Prostate gland (tissue), 2 donors: Measurements from ENCODE around the gene FCN3. TPM values are rescaled to one million over a fixed set of nuclear protein-coding genes. Genes with fewer than 3 reads are reported as not detected.

Experiments used
- DNase-seq: peaks from one replicate; pipeline ENCODE4 v3.0.0-alpha.2; 2019; ENCODE audit warnings: low spot score
- H3K27ac ChIP-seq, 2 donors: fragments of 200-600 bp; sonication (generic); 2 replicates each; pipeline ENCODE4 v1.5.1; 2017 to 2019
- H3K27me3 ChIP-seq: fragments of 200-600 bp; sonication (generic); replicated peaks from 2 replicates; pipeline ENCODE4 v1.5.1; 2019; ENCODE audit not compliant: insufficient read depth
- H3K36me3 ChIP-seq, 2 donors: fragments of 200-600 bp; sonication (generic); 1 replicate in 1 of 2; 2 replicates in 1 of 2; pipeline versions ENCODE4 v1.5.1 to v1.8.1; 2017 to 2019
- H3K4me1 ChIP-seq: fragments of 200-600 bp; sonication (generic); replicated peaks from 2 replicates; pipeline ENCODE4 v1.5.1; 2019
- H3K4me3 ChIP-seq, 2 donors: fragments of 200-600 bp; sonication (generic); 2 replicates each; pipeline ENCODE4 v1.5.1; 2017 to 2019
- H3K9me3 ChIP-seq: fragments of 200-600 bp; sonication (generic); 2 replicates; pipeline ENCODE4 v1.5.1; 2017
- POLR2A ChIP-seq: fragments of 450-650 bp; IDR thresholded peaks from one replicate; pipeline ENCODE4 v1.6.1; 2016; ENCODE audit warnings: antibody characterized with exemption, mild to moderate bottlenecking
- POLR2AphosphoS5 ChIP-seq: sonication (generic); formaldehyde crosslinking; IDR thresholded peaks from one replicate; pipeline ENCODE4 v1.6.1; 2017; ENCODE audit warnings: antibody characterized with exemption
- WGBS: methylation state at CpG from one replicate; pipeline ENCODE4 v1.1.5; 2018; 5-methylcytosine and 5-hydroxymethylcytosine counted together
- intact Hi-C: fragments of 100-400 bp; cut with DNase I; formaldehyde crosslinking; loops from one replicate; pipeline ENCODE4 v1.14.2; 2022
- total RNA-seq, 2 donors: library from RNA; depleted of rRNA; stranded (reverse); fragments of >200 nt; gene quantifications; one replicate each; pipeline ENCODE4 v1.1.0, GENCODE V29; 2016
- TF ChIP-seq, protein P1 (sequence below), 4 experiments: fragments of 200-600 bp in 2 of 4; fragments of 450-650 bp in 2 of 4; sonication (generic) in 2 of 4; IDR thresholded peaks; 1 replicate in 3 of 4; 2 replicates in 1 of 4; pipeline ENCODE4 v1.5.1; 2016 to 2019; ENCODE audit warnings: antibody characterized with exemption in 4 of 4, mild to moderate bottlenecking in 2 of 4, moderate library complexity in 2 of 4

The FCN3 gene
- total RNA-seq, 2 donors from 2014 or later: 0.82 to 15.6 TPM

DNA sequence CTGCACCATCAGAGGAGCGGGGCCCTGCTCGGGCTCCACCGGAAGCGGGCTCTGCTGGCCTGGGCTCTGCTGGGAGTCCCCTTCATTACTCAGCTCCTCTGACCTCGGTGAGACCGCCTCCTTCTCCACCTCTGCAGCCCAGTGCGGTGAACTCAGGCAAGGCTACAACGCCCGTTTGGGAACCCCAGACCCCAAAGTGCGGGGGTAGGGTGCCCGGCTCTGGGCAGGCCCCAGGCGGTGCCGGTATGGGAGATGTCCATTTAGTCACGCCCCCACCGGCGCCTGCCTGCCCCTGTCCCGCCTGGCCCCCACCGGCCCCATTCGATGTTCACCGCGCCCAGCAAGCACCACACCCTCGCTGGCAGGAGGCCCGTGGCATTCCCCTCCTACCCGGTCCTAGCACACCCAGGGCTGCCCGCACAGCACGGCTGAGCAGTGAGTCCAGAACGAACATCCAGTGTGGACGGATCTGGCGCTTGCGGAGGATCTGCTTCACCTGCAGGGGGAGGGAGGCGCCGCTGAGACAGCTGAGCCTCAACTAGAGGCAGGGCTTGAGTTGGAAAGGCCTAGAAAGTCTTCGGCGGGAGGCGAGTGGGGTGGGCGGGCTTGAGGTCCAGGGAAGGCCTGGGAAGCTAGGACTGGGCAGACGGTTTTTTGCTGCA, 17.9 kb downstream of the FCN3 start:
- DNase-seq: peak; percentile 66
- intact Hi-C loops: loop anchor here (2.0 to 10.0 kb wide), 2 partner anchors 32 to 52 kb away; no protein-coding TSS in a partner anchor
- H3K27me3 ChIP-seq: no peaks in the 10 kb centered on the region
- H3K27ac ChIP-seq: peak overlapping the region; percentile 82 to 83
- no peaks in the 10 kb centered on the region for H3K9me3 ChIP-seq
- H3K36me3 ChIP-seq: peaks cover 0 to 16% of the 10 kb centered on the region in 2 donors
- no peaks in the 10 kb centered on the region for H3K4me1 ChIP-seq
- H3K4me3 ChIP-seq: peak overlapping the region in 1 of 2 donors; percentile 20
- TF ChIP-seq, protein P1, sequence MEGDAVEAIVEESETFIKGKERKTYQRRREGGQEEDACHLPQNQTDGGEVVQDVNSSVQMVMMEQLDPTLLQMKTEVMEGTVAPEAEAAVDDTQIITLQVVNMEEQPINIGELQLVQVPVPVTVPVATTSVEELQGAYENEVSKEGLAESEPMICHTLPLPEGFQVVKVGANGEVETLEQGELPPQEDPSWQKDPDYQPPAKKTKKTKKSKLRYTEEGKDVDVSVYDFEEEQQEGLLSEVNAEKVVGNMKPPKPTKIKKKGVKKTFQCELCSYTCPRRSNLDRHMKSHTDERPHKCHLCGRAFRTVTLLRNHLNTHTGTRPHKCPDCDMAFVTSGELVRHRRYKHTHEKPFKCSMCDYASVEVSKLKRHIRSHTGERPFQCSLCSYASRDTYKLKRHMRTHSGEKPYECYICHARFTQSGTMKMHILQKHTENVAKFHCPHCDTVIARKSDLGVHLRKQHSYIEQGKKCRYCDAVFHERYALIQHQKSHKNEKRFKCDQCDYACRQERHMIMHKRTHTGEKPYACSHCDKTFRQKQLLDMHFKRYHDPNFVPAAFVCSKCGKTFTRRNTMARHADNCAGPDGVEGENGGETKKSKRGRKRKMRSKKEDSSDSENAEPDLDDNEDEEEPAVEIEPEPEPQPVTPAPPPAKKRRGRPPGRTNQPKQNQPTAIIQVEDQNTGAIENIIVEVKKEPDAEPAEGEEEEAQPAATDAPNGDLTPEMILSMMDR (IDR thresholded peaks at IDR 0.05): peak in 1 of 4 experiments; percentile 32
- no peak for TF ChIP-seq POLR2AphosphoS5
- TF ChIP-seq POLR2A: peak; percentile 10
- 63% methylated on average over 36 of the region's 37 CpGs for WGBS

DNA sequence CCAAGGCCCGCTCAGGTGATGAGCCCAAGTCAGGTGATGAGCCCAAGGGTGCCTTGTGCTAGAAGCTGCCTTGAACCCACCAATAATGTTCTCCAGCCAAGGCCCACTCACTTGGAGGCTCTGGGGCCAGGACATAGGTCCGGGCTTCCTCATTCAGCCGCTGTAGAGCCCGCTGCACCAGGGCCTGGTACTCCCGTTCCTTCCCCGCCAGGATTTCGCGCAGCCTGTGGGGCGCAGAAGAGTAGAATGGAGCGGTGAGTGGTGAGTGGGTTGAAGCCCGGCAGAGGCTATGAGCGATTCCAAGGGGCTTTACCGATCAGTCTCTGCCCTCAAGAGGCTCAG, 18.4 kb downstream of the FCN3 start:
- Histone ChIP-seq H3K27me3 (no peaks in the 10 kb centered on the region), H3K27ac (peak overlapping the region; percentile 82 to 83), H3K9me3 (no peaks in the 10 kb centered on the region), H3K36me3 (peaks cover 0 to 16% of the 10 kb centered on the region in 2 donors), H3K4me1 (no peaks in the 10 kb centered on the region), H3K4me3 (no peak overlapping the region)
- DNase-seq: no peak
- 88% methylated on average over 13 of the region's 13 CpGs for WGBS
- intact Hi-C loops: loop anchor here (2.0 to 10.0 kb wide), 2 partner anchors 33 to 51 kb away; no protein-coding TSS in a partner anchor
- TF ChIP-seq, protein P1 (IDR thresholded peaks at IDR 0.05): no peak
- no peak for TF ChIP-seq POLR2A
- no peak for TF ChIP-seq POLR2AphosphoS5

DNA sequence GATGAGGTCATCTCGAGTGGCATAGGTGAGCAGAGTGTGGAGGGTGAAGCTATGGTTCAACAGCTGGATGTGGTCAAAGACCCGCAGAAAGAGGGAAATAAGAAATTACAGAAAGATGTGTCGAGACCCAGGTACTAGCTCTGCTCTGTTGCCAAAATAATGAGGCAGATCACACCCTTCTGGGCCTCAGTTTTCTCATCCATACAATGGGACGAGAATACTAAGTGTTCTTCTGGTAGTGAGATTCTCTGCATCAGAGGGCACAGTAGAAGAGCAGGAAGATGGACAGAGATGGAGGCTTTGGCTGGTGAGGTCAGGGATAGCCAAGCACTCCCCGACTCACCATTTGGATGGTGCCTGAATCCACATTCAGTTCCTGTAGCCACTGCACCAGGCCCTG, 18.9 kb downstream of the FCN3 start:
- WGBS: 91% methylated on average over 5 of the region's 5 CpGs
- H3K4me1 ChIP-seq: no peaks in the 10 kb centered on the region
- H3K27ac ChIP-seq: no peak overlapping the region
- no peaks in the 10 kb centered on the region for H3K9me3 ChIP-seq
- no peak overlapping the region for H3K4me3 ChIP-seq
- H3K36me3 ChIP-seq: peaks cover 0 to 16% of the 10 kb centered on the region in 2 donors
- DNase-seq: no peak
- H3K27me3 ChIP-seq: no peaks in the 10 kb centered on the region
- intact Hi-C loops: loop anchor here (2.0 to 10.0 kb wide), 2 partner anchors 33 to 51 kb away; no protein-coding TSS in a partner anchor
- no peak for TF ChIP-seq POLR2AphosphoS5
- TF ChIP-seq, protein P1 (IDR thresholded peaks at IDR 0.05): no peak
- TF ChIP-seq POLR2A: no peak

DNA sequence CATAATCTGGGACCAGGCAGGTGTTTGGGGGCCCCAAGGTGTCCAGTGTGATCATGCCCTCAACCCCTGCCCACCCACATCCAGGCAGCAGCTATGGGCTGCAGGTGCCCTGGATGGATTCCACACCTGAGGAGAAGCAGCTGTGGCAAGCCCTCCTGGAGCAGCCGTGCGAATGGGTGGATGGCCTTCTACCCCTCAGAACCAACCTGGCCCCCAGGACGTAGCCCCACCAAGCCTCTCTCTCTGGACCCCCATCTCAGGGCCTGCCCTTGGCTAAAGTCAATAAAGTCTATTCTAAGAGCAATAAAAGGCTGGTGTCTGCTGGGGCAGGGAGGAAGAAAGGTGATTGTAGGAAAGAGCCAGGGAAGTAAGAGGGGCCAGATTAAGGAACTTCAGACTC, 21.0 kb downstream of the FCN3 start:
- no peak for DNase-seq
- intact Hi-C loops: loop anchor here (10.0 kb wide), 1 partner anchor 49 kb away; no protein-coding TSS in a partner anchor
- H3K4me1 ChIP-seq: peaks cover 5% of the 10 kb centered on the region
- H3K27me3 ChIP-seq: no peaks in the 10 kb centered on the region
- TF ChIP-seq POLR2A (no peak), POLR2AphosphoS5 (no peak)
- TF ChIP-seq, protein P1 (IDR thresholded peaks at IDR 0.05): no peak
- no peak overlapping the region for H3K27ac ChIP-seq
- H3K9me3 ChIP-seq: no peaks in the 10 kb centered on the region
- 72% methylated on average over 3 of the region's 3 CpGs for whole genome bisulfite sequencing
- no peak overlapping the region for H3K4me3 ChIP-seq
- peaks cover 0 to 11% of the 10 kb centered on the region in 2 donors for H3K36me3 ChIP-seq

DNA sequence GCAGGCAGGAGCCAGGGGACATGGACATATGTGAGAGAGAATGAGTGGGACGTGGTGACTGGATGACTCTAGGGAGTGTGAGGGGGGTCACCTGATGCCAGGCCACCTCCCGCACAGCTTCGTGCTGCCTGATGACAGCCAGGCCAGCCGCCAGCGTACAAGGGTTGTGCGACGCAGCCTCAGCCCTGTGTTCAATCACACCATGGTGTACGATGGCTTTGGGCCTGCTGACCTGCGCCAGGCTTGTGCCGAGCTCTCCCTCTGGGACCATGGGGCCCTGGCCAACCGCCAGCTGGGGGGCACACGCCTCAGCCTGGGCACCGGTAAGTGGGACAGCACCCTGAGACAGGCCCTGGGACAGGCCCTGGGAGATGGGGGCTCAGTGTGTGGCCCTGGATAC, 21.5 kb downstream of the FCN3 start:
- H3K36me3 ChIP-seq: peaks cover 0 to 6% of the 10 kb centered on the region in 2 donors
- TF ChIP-seq, protein P1 (IDR thresholded peaks at IDR 0.05): no peak
- no peak for TF ChIP-seq POLR2A
- TF ChIP-seq POLR2AphosphoS5: no peak
- no peaks in the 10 kb centered on the region for H3K27me3 ChIP-seq
- no peak overlapping the region for H3K4me3 ChIP-seq
- 88% methylated on average over 11 of the region's 13 CpGs for WGBS
- H3K9me3 ChIP-seq: no peaks in the 10 kb centered on the region
- H3K27ac ChIP-seq: no peak overlapping the region
- no peak for DNase-seq
- peaks cover 5% of the 10 kb centered on the region for H3K4me1 ChIP-seq
- intact Hi-C loops: loop anchor here (10.0 kb wide), 1 partner anchor 48 kb away; no protein-coding TSS in a partner anchor
